Measurements from ENCODE around the gene MAGEA1. TPM values are rescaled to one million over a fixed set of nuclear protein-coding genes. Genes with fewer than 3 reads are reported as not detected.

The MAGEA1 gene
- total RNA-seq, 4 donors from 2014 or later, result not detected

- H3K27me3 ChIP-seq, result no peaks in the 10 kb centered on the region
- H3K4me1 ChIP-seq, result no peaks in the 10 kb centered on the region
Measured at GRCh38 chrX:153225438-153226098, 46.5 kb downstream of the MAGEA1 start.

GRCh38 chrX:153226344-153227185 lies 47.5 kb downstream of the MAGEA1 start:
- TF ChIP-seq CTCF (IDR thresholded peaks at IDR 0.05), result no peak
- TF ChIP-seq POLR2A (IDR thresholded peaks at IDR 0.05), result no peak
- Histone ChIP-seq H3K27ac (no peak overlapping the region), H3K27me3 (no peaks in the 10 kb centered on the region), H3K36me3 (no peaks in the 10 kb centered on the region), H3K4me1 (no peaks in the 10 kb centered on the region), H3K4me3 (no peak overlapping the region), H3K9me3 (no peaks in the 10 kb centered on the region)
- DNase-seq, result no peak

More at GRCh38 chrX:153225438-153226098, 46.5 kb downstream of the MAGEA1 start:
- H3K4me3 ChIP-seq, result no peak overlapping the region
- H3K36me3 ChIP-seq, result no peaks in the 10 kb centered on the region
- H3K27ac ChIP-seq, result no peak overlapping the region
- no peak for TF ChIP-seq CTCF (IDR thresholded peaks at IDR 0.05)
- TF ChIP-seq POLR2A (IDR thresholded peaks at IDR 0.05), result no peak
- no peaks in the 10 kb centered on the region for H3K9me3 ChIP-seq
- DNase-seq, result no peak

Other genes with a start within 250 kb of the MAGEA1 start
- not detected for gene PNMA5, start 185.2 kb upstream of the MAGEA1 start, total RNA-seq
- 1 to 10 TPM in 2 of 4 donors, under 1 TPM in 2; 0.47 to 5.0 (median 1.0) TPM for gene PNMA3, start 122.8 kb upstream of the MAGEA1 start, total RNA-seq
- gene PNMA6A, start 106.8 kb upstream of the MAGEA1 start, total RNA-seq, result under 1 TPM in 1 of 4 donors, not detected in 3; 0.88 TPM
- not detected for gene PNMA6F, start 142.5 kb downstream of the MAGEA1 start, total RNA-seq
- gene ZNF275, start 154.9 kb downstream of the MAGEA1 start, total RNA-seq, result 10 to 100 TPM in 1 of 4 donors, 1 to 10 TPM in 3; 4.0 to 12.4 (median 7.2) TPM
- not detected for gene PNMA6E, start 222.1 kb downstream of the MAGEA1 start, total RNA-seq
- gene ZFP92, start 232.2 kb downstream of the MAGEA1 start, total RNA-seq, result 1 to 10 TPM in 1 of 4 donors, under 1 TPM in 3; 0.19 to 2.3 (median 0.81) TPM